ENCODE results near the gene CACNA1C.

DNA sequence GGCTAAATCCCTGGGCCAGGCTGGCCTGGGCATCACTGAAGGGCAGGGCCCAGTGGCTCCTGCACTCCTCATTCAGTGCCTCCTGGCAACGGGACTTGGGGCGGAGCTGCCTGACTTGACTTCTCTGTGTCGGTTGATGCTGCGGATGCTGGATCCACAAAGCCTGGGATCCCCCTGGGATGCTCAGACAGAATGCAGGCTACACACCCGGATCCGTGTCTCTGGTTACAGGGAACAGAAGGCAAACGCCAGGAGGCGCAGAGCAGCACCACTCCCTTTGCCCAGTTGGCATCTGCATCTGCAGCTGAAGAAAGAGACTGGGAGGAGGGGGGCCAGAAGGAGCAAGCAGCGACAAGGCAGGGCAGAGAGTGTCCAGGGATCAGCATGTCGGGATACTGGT, 587.5 kb downstream of the CACNA1C start:
- TF ChIP-seq, protein P1, sequence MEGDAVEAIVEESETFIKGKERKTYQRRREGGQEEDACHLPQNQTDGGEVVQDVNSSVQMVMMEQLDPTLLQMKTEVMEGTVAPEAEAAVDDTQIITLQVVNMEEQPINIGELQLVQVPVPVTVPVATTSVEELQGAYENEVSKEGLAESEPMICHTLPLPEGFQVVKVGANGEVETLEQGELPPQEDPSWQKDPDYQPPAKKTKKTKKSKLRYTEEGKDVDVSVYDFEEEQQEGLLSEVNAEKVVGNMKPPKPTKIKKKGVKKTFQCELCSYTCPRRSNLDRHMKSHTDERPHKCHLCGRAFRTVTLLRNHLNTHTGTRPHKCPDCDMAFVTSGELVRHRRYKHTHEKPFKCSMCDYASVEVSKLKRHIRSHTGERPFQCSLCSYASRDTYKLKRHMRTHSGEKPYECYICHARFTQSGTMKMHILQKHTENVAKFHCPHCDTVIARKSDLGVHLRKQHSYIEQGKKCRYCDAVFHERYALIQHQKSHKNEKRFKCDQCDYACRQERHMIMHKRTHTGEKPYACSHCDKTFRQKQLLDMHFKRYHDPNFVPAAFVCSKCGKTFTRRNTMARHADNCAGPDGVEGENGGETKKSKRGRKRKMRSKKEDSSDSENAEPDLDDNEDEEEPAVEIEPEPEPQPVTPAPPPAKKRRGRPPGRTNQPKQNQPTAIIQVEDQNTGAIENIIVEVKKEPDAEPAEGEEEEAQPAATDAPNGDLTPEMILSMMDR (IDR thresholded peaks at IDR 0.05), result no peak
- no peak for TF ChIP-seq POLR2A (IDR thresholded peaks at IDR 0.05)
